Measurements from ENCODE around the gene GTF2IRD2.
"Not testable (repeated sequence)": the region's sequence is repeated elsewhere in the genome, so short reads cannot be mapped to it uniquely, and the experiment has no call there.

GTF2IRD2 gene

GRCh38 chr7:74850833-74851721 is at the start of gene GTF2IRD2:
TSS of gene GTF2IRD2 (minus strand) at chr7:74851605. CDS start at chr7:74836378, 15,227 bp downstream.
- not testable (repeated sequence) for DNase-seq

GRCh38 chr7:74890158-74891123 is 39.0 kb upstream of the GTF2IRD2 start:
- DNase-seq, result peak; percentile 45

- DNase-seq, result not testable (repeated sequence)
Observed at GRCh38 chr7:74889518-74890129, 38.2 kb upstream of the GTF2IRD2 start.

- DNase-seq, result not testable (repeated sequence)
Observed at GRCh38 chr7:74885295-74885694, 33.9 kb upstream of the GTF2IRD2 start.

- not testable (repeated sequence) for DNase-seq
Observed at GRCh38 chr7:74882110-74882509, 30.7 kb upstream of the GTF2IRD2 start.

- not testable (repeated sequence) for DNase-seq
Observed at GRCh38 chr7:74874748-74875512, 23.5 kb upstream of the GTF2IRD2 start.

- not testable (repeated sequence) for DNase-seq
Observed at GRCh38 chr7:74874104-74874747, 22.8 kb upstream of the GTF2IRD2 start.

- not testable (repeated sequence) for DNase-seq
Observed at GRCh38 chr7:74872542-74872941, 21.1 kb upstream of the GTF2IRD2 start.

GRCh38 chr7:74865777-74866176 is 14.4 kb upstream of the GTF2IRD2 start:
- not testable (repeated sequence) for DNase-seq

GRCh38 chr7:74849853-74850252 is 1.6 kb downstream of the GTF2IRD2 start:
- not testable (repeated sequence) for DNase-seq

- not testable (repeated sequence) for DNase-seq
Observed at GRCh38 chr7:74830411-74830810, 21.0 kb downstream of the GTF2IRD2 start.

GRCh38 chr7:74829959-74830358 is 21.4 kb downstream of the GTF2IRD2 start:
- DNase-seq, result not testable (repeated sequence)

- DNase-seq, result not testable (repeated sequence)
Observed at GRCh38 chr7:74821259-74821658, 30.1 kb downstream of the GTF2IRD2 start.

- not testable (repeated sequence) for DNase-seq
Observed at GRCh38 chr7:74820146-74820805, 31.1 kb downstream of the GTF2IRD2 start.

GRCh38 chr7:74815882-74816281 is 35.5 kb downstream of the GTF2IRD2 start:
- DNase-seq, result not testable (repeated sequence)

GRCh38 chr7:74798644-74799043 is 52.8 kb downstream of the GTF2IRD2 start:
- not testable (repeated sequence) for DNase-seq

- not testable (repeated sequence) for DNase-seq
Observed at GRCh38 chr7:74797848-74798622, 53.4 kb downstream of the GTF2IRD2 start.

- not testable (repeated sequence) for DNase-seq
Observed at GRCh38 chr7:74789200-74789736, 62.1 kb downstream of the GTF2IRD2 start.

- DNase-seq, result peak; percentile 86
Observed at GRCh38 chr7:74788369-74789150, 62.8 kb downstream of the GTF2IRD2 start.
